ENCODE data around the gene CDKL5.
A peak's percentile ranks its signal among the peaks of the same experiment; 100 is the strongest.

CDKL5 gene

GRCh38 chrX:18425199-18426003 lies at the start of gene CDKL5:
TSS of gene CDKL5 (plus strand) at chrX:18425608. CDS start at chrX:18507097, 81,489 bp downstream.
- ChIA-PET POLR2A (ENCODE audit: low non-redundant PET) (no interaction called here), CTCF (no interaction called here)
- TF ChIP-seq CTCF (conservative IDR thresholded peaks at IDR 0.05; ENCODE audit: low read depth): no peak
- DNase-seq (ENCODE audit: low spot score): peak; percentile 89
- H3K27ac ChIP-seq: peak within 1 kb of the TSS; percentile 70

DNA sequence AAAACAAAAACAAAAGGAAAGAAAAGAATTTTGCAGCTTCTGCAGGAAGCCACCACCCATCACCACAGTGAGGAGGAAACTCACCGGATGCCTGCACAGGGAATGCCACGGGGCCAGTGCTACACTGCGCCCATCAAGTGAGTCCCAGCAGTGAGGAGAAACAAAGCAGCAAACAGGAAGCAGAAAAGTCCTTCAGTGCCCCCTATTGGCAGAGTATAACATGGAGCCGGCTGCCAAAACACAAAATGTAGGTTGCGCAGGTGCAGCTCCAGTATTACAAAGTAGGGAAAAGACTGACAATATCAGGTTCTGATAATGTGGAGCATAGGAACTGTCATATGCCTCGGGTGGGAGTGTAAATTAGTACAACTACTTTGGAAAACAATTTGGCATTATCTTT lies 47.6 kb upstream of the CDKL5 start:
- no peak for TF ChIP-seq CTCF (conservative IDR thresholded peaks at IDR 0.05; ENCODE audit: low read depth)
- no peak overlapping the region for H3K27ac ChIP-seq
- ChIA-PET POLR2A (ENCODE audit: low non-redundant PET) (no interaction called here), CTCF (interaction anchor here (0.6 to 1.3 kb wide), 3 partner anchors 9 to 1101 kb away, joined by 3 to 4 read pairs (median 3); no protein-coding TSS in a partner anchor)
- DNase-seq (ENCODE audit: low spot score): no peak

DNA sequence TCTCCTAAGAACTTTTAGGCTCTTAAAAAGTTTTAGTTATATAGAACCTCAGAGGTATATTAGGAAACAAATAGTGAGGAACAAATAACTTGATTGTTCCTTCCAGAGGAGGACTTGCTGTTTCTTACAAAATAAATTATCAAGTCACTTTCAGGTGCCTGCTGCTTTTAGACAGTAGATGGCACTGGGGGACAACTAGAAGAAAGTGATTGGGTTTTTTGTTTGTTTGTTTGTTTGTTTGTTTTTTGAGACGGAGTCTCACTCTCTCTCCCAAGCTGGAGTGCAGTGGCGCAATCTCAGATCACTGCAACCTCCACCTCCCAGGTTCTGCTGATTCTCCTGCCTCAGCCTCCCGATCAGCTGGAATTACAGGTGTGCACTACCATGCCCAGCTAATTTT lies 35.4 kb upstream of the CDKL5 start:
- TF ChIP-seq CTCF (conservative IDR thresholded peaks at IDR 0.05; ENCODE audit: low read depth): no peak
- ChIA-PET POLR2A (ENCODE audit: low non-redundant PET) (no interaction called here), CTCF (interaction anchor here (0.6 kb wide), 2 partner anchors 24 to 127 kb away, joined by 3 to 4 read pairs; no protein-coding TSS in a partner anchor)
- DNase-seq (ENCODE audit: low spot score): no peak
- no peak overlapping the region for H3K27ac ChIP-seq

DNA sequence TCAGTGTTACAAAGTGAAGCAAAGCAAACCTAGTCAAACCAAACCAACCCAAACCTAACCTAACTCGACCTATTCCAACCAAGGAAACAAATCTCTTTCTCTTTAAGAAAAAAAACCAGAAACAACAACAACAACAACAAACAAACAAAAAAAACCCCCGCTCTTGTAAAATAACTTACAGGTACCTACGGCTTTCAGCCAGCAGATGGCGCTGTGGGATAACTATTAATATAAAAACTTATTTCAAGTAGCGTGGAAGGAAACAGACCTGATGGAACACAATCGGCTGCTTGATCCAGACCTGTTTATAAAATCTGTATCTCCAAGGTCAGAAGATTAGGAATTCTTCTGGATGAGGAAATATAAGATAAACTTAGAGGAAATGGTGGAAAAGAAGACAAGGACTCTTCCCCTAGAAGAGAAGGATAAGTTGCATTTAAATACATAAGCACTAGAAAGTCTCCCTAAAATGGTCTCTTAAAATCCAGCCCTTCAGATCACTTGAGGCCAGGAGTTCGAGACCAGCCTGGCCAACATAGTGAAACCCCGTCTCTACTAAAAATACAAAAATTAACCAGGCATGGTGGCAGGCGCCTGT lies 34.4 kb upstream of the CDKL5 start:
- H3K27ac ChIP-seq: no peak overlapping the region
- ChIA-PET POLR2A (ENCODE audit: low non-redundant PET) (no interaction called here), CTCF (no interaction called here)
- peak; percentile 40 for TF ChIP-seq CTCF (conservative IDR thresholded peaks at IDR 0.05; ENCODE audit: low read depth)
- peak; percentile 20 for DNase-seq (ENCODE audit: low spot score)

DNA sequence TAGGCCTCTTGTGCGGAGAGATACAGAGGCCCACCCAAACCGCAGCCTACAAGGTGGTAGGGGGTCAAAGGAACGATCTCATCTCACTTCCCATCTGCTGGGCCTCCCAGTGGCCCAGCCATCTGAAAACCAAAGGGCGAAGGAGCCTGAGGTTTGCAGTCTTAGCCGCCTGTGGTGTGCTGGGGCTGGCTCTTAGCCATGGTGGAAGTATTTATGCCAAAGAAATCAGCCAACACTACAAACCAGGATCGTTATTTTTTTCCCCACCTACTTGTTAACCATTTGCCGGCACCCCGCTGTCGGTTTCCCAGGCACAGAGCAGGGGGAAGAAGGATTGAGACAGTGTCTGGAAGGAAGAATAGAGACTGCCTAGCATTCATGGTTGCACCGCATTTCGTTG lies 30.9 kb upstream of the CDKL5 start:
- no peak for TF ChIP-seq CTCF (conservative IDR thresholded peaks at IDR 0.05; ENCODE audit: low read depth)
- H3K27ac ChIP-seq: no peak overlapping the region
- no peak for DNase-seq (ENCODE audit: low spot score)
- ChIA-PET CTCF (no interaction called here), POLR2A (ENCODE audit: low non-redundant PET) (no interaction called here)

DNA sequence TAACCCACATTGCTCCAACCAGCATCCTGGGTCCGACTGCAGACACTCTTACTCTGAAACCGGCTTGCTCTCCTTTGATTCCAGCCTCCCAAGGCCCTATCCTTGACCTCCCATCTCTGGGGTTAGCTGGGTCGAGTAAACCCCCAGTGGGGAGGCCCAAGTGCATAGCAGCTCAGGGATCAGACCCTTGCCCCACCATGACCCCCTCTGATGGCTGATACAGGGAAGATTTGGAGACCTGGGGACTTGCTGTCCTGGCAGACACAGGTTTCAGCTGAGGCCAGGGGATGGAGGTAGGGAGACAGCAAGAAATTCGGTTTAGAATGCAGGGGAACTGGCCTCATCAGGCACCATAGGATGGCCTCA lies 23.6 kb upstream of the CDKL5 start:
- no peak for TF ChIP-seq CTCF (conservative IDR thresholded peaks at IDR 0.05; ENCODE audit: low read depth)
- CTCF ChIA-PET: no interaction called here
- H3K27ac ChIP-seq: no peak overlapping the region
- DNase-seq (ENCODE audit: low spot score): no peak
- POLR2A ChIA-PET (ENCODE audit: low non-redundant PET): no interaction called here
